WTC11 (cell line): Measurements from ENCODE around the gene NUDT21. TPM values are rescaled to one million over a fixed set of nuclear protein-coding genes. Genes with fewer than 3 reads are reported as not detected.
A peak's percentile ranks its signal among the peaks of the same experiment; 100 is the strongest.
"Not testable (repeated sequence)": the region's sequence is repeated elsewhere in the genome, so short reads cannot be mapped to it uniquely, and the experiment has no call there.

Experiments used
- ATAC-seq: fragments of 200-7000 bp; cut with Tn5 transposase; 2 replicates; pipeline ENCODE4 v1.10.0; 2021; ENCODE audit warnings: mild to moderate bottlenecking, moderate library complexity
- CTCF ChIA-PET: fragments of 300-600 bp; sonication (Branson Sonifier 250); formaldehyde crosslinking; loops from one replicate; lab custom pipeline; 2021; ENCODE audit warnings: antibody characterized with exemption; lab: Charles Lee
- POLR2A ChIA-PET: fragments of 350-600 bp; sonication (Branson Sonifier 250); formaldehyde crosslinking; loops from one replicate; lab custom pipeline; 2021; ENCODE audit warnings: antibody characterized with exemption; lab: Charles Lee
- DNase-seq: peaks from one replicate; pipeline ENCODE4 v3.0.0; 2021; ENCODE audit warnings: low spot score
- H3K27ac Mint-ChIP-seq: 2 replicates; pipeline ENCODE4 v1.8.0; 2021; ENCODE audit warnings: mixed read lengths
- H3K27me3 Mint-ChIP-seq: 2 replicates; pipeline ENCODE4 v1.8.0; 2021; ENCODE audit warnings: low read depth, mild to moderate bottlenecking, moderate library complexity, mixed read lengths
- H3K36me3 Mint-ChIP-seq: 2 replicates; pipeline ENCODE4 v1.8.0; 2021; ENCODE audit warnings: mixed read lengths
- H3K4me1 Mint-ChIP-seq: 2 replicates; pipeline ENCODE4 v1.8.0; 2022; ENCODE audit warnings: mixed read lengths
- H3K4me3 Mint-ChIP-seq: 2 replicates; pipeline ENCODE4 v1.8.0; 2021; ENCODE audit warnings: mild to moderate bottlenecking, moderate library complexity, mixed read lengths
- H3K9me3 Mint-ChIP-seq: 2 replicates; pipeline ENCODE4 v1.8.0; 2021; ENCODE audit warnings: mixed read lengths
- ELF4 ChIP-seq: sonication (generic); formaldehyde crosslinking; IDR thresholded peaks from 2 replicates; pipeline ENCODE4 v1.8.1; 2022; ENCODE audit warnings: low read depth, mild to moderate bottlenecking, moderate library complexity, missing genetic modification reagents
- EMX1 ChIP-seq: fragments of 250-450 bp; sonication (Bioruptor Pico); IDR thresholded peaks from 2 replicates; pipeline ENCODE4 v1.8.0; 2021; ENCODE audit warnings: mild to moderate bottlenecking
- GABPB1 ChIP-seq: sonication (generic); formaldehyde crosslinking; IDR thresholded peaks from 2 replicates; pipeline ENCODE4 v1.8.1; 2023; ENCODE audit warnings: mild to moderate bottlenecking, missing genetic modification reagents
- HMGA2 ChIP-seq: fragments of 250-450 bp; sonication (Bioruptor Pico); IDR thresholded peaks from 2 replicates; pipeline ENCODE4 v1.4.0; 2021; ENCODE audit warnings: mild to moderate bottlenecking, moderate library complexity
- JAZF1 ChIP-seq: fragments of 250-450 bp; sonication (Bioruptor Pico); IDR thresholded peaks from 2 replicates; pipeline ENCODE4 v1.9.0; 2021; ENCODE audit warnings: moderate library complexity, mild to moderate bottlenecking, inconsistent platforms
- MYBL2 ChIP-seq: sonication (generic); formaldehyde crosslinking; IDR thresholded peaks from 2 replicates; pipeline ENCODE4 v1.8.1; 2023; ENCODE audit warnings: mild to moderate bottlenecking, moderate library complexity, missing genetic modification reagents
- NFYB ChIP-seq: sonication (generic); formaldehyde crosslinking; conservative IDR thresholded peaks from 2 replicates; pipeline ENCODE4 v1.8.0; 2022; ENCODE audit warnings: low read depth, missing genetic modification reagents
- TEAD1 ChIP-seq: sonication (generic); formaldehyde crosslinking; IDR thresholded peaks from 2 replicates; pipeline ENCODE4 v1.8.0; 2022; ENCODE audit warnings: mild to moderate bottlenecking, missing genetic modification reagents
- ZNF121 ChIP-seq: sonication (generic); formaldehyde crosslinking; IDR thresholded peaks from 2 replicates; pipeline ENCODE4 v1.8.0; 2023; ENCODE audit warnings: missing genetic modification reagents
- ZNF263 ChIP-seq: sonication (generic); formaldehyde crosslinking; IDR thresholded peaks from 2 replicates; pipeline ENCODE4 v1.8.1; 2022; ENCODE audit warnings: low read depth, mild to moderate bottlenecking, moderate library complexity, missing genetic modification reagents
- ZNF317 ChIP-seq: sonication (generic); formaldehyde crosslinking; IDR thresholded peaks from 2 replicates; pipeline ENCODE4 v1.8.1; 2023; ENCODE audit warnings: low read depth, mild to moderate bottlenecking, moderate library complexity, missing genetic modification reagents, borderline replicate concordance
- total RNA-seq: library from RNA; stranded (reverse); gene quantifications from 3 replicates; pipeline ENCODE4 v1.2.3, GENCODE V29; 2021
- TF ChIP-seq, protein P1 (sequence below): fragments of 250-450 bp; sonication (Bioruptor Pico); IDR thresholded peaks from 2 replicates; pipeline ENCODE4 v2.1.2; 2022; ENCODE audit warnings: mild to moderate bottlenecking, moderate library complexity
- TF ChIP-seq, protein P2 (sequence below): sonication (generic); formaldehyde crosslinking; IDR thresholded peaks from 2 replicates; pipeline ENCODE4 v1.8.0; 2022; ENCODE audit warnings: mild to moderate bottlenecking, missing genetic modification reagents
- TF ChIP-seq, protein P3 (sequence below): sonication (generic); formaldehyde crosslinking; conservative IDR thresholded peaks from 2 replicates; pipeline ENCODE4 v1.8.1; 2022; ENCODE audit warnings: mild to moderate bottlenecking, missing genetic modification reagents
- TF ChIP-seq, protein P4 (sequence below): sonication (generic); formaldehyde crosslinking; IDR thresholded peaks from 2 replicates; pipeline ENCODE4 v1.8.1; 2023; ENCODE audit warnings: mild to moderate bottlenecking, moderate library complexity, missing genetic modification reagents
- TF ChIP-seq, protein P5 (sequence below): sonication (generic); formaldehyde crosslinking; IDR thresholded peaks from 2 replicates; pipeline ENCODE4 v1.8.1; 2023; ENCODE audit warnings: mild to moderate bottlenecking, missing genetic modification reagents
- TF ChIP-seq, protein P6 (sequence below): sonication (generic); formaldehyde crosslinking; IDR thresholded peaks from 2 replicates; pipeline ENCODE4 v1.8.1; 2023; ENCODE audit warnings: mild to moderate bottlenecking, missing genetic modification reagents

Gene NUDT21
- total RNA-seq, 1 experiment from 2014 or later: 263 TPM

DNA sequence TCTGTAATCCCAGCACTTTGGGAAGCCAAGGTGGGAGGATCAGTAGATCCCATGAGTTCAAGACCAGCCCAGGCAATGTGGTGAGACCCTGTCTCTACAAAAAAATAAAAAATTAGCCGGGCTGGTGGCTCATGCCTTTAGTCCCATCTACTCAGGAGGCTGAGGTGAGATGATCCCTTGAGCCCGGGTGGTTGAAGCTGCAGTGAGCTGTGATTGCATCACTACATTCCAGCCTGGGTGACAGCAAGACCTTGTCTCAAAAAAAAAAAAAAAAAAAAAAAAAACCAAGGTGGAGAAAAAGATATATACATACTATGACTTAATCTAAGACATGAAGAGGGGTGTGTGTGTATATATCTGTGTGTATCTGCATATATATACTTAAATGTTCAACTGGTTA is 42.0 kb upstream of the NUDT21 start:
- ATAC-seq (no peak), DNase-seq (no peak)
- TF ChIP-seq GABPB1 (peak; percentile 67), TEAD1 (CRISPR knock-in tag) (no peak)
- ChIA-PET POLR2A (no interaction called here), CTCF (interaction anchor here (0.6 kb wide), 1 partner anchor 21 kb away, joined by 3 read pairs; no protein-coding TSS in a partner anchor)
- H3K4me3 Mint-ChIP-seq: no peak overlapping the region
- H3K27me3 Mint-ChIP-seq: no peaks in the 10 kb centered on the region
- H3K36me3 Mint-ChIP-seq: peaks cover 1% of the 10 kb centered on the region; the same call in 1 of the 2 replicates
- H3K9me3 Mint-ChIP-seq: no peaks in the 10 kb centered on the region
- no peaks in the 10 kb centered on the region for H3K4me1 Mint-ChIP-seq
- H3K27ac Mint-ChIP-seq: no peak overlapping the region

DNA sequence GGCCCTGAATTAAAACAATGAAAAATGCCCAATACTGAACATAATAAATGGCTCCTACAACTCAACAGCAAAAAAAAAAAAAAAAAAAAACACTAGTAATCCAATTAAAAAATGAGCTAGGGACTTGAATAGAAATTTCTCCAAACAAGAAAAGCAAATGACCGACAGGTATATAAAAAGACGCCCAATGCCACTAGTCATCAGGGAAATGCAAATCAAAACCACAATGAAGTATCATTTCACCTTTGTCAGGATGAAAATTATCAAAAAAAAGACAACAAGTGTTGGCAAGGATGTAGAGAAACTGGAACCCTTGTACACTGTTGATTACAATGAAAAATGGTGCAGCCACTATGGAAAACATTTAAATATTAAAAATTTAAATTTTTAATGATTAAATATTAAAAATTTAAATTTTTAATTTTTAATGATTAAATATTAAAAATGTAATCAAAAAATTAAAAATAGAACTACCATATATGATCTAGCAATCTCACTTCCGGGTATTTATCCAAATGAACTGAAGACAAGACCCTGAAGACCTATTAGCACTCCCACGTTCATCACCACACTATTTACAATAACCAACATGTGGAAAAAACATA is 40.6 kb upstream of the NUDT21 start:
- ATAC-seq (no peak), DNase-seq (no peak)
- ChIA-PET CTCF (interaction anchor here (0.7 to 0.9 kb wide), 2 partner anchors 23 to 332 kb away, joined by 3 to 4 read pairs; no protein-coding TSS in a partner anchor), POLR2A (no interaction called here)
- Mint-ChIP-seq H3K4me1 (no peaks in the 10 kb centered on the region), H3K9me3 (no peaks in the 10 kb centered on the region), H3K27me3 (no peaks in the 10 kb centered on the region), H3K36me3 (no peaks in the 10 kb centered on the region), H3K27ac (no peak overlapping the region), H3K4me3 (no peak overlapping the region)
- TF ChIP-seq HMGA2 (CRISPR knock-in tag): peak; percentile 97
- TF ChIP-seq, protein P1, sequence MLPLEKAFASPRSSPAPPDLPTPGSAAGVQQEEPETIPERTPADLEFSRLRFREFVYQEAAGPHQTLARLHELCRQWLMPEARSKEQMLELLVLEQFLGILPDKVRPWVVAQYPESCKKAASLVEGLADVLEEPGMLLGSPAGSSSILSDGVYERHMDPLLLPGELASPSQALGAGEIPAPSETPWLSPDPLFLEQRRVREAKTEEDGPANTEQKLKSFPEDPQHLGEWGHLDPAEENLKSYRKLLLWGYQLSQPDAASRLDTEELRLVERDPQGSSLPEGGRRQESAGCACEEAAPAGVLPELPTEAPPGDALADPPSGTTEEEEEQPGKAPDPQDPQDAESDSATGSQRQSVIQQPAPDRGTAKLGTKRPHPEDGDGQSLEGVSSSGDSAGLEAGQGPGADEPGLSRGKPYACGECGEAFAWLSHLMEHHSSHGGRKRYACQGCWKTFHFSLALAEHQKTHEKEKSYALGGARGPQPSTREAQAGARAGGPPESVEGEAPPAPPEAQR (CRISPR knock-in tag): no peak

DNA sequence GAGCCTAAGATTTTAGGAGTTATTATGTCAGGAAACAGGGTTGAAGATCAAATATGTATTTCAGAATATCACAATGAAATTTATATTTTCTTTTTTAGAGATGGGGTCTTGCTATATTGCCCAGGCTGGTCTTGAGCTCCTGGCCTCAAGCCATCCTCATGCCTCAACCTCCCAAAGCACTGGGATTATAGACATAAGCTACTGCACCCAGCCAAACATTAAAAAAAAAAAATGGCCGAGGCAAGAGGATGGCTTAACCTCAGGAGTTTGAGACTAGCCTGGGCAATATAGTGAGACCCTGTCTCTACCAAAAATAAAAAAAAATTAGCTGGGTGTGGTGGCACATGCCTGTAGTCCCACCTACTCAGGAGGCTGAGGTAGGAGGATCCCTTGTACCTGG is 37.7 kb upstream of the NUDT21 start:
- CTCF ChIA-PET, H3K27ac Mint-ChIP-seq, POLR2A ChIA-PET, H3K4me3 Mint-ChIP-seq, H3K36me3 Mint-ChIP-seq, DNase-seq, H3K4me1 Mint-ChIP-seq, ATAC-seq, H3K9me3 Mint-ChIP-seq, H3K27me3 Mint-ChIP-seq: not testable (repeated sequence)
- TF ChIP-seq ZNF121 (CRISPR knock-in tag): peak; percentile 47; the same call in 1 of the 2 replicates

DNA sequence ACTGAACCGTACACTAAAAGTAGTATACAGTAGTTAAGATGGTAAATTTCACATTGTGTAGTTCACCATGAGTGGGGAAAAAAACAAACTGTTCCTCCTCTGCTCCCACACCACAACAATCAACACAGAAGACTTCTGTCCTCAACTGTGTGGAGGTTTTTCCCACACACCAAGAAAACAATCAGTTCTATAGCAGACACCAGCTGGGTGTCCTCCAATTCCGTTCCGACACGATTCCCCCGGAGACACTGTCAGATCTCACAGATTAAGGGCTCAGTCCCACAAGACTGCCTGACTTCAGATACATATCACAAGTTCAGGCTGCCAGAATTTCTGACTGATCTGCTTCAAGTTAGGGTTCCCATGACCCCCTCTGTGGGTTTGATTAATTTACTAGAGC is 36.9 kb upstream of the NUDT21 start:
- H3K4me3 Mint-ChIP-seq: no peak overlapping the region
- H3K4me1 Mint-ChIP-seq: no peaks in the 10 kb centered on the region
- CTCF ChIA-PET: interaction anchor here (1.0 kb wide), 1 partner anchor 113 kb away, joined by 3 read pairs; no protein-coding TSS in a partner anchor
- no peak for DNase-seq
- H3K36me3 Mint-ChIP-seq: peaks cover 4% of the 10 kb centered on the region
- POLR2A ChIA-PET: no interaction called here
- ATAC-seq: no peak
- no peaks in the 10 kb centered on the region for H3K9me3 Mint-ChIP-seq
- TF ChIP-seq NFYB (CRISPR knock-in tag): no peak
- no peaks in the 10 kb centered on the region for H3K27me3 Mint-ChIP-seq
- H3K27ac Mint-ChIP-seq: no peak overlapping the region

DNA sequence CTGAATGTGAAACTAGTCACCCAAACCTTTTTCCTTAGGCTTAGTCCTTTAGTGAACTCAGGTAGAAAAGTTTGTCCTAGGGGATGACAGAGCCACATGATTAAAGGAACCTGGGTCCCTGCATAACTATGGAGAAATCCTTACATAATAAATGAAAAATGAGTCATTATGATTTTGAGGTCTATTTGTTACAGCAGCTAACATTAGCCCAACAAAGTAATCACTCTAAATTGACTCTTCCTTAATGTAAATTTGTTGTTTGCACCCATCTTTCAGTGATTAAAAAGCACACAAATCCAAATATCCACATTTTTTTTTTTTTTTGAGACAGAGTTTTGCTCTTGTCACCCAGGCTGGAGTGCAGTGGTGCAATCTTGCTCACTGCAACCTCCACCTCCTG is 32.3 kb upstream of the NUDT21 start:
- ATAC-seq: no peak
- no peaks in the 10 kb centered on the region for H3K27me3 Mint-ChIP-seq
- 0 out of 2 replicates have a peak, but pooled peaks cover 3% of the 10 kb centered on the region for H3K4me1 Mint-ChIP-seq
- no peaks in the 10 kb centered on the region for H3K9me3 Mint-ChIP-seq
- ChIA-PET CTCF (no interaction called here), POLR2A (no interaction called here)
- no peak for DNase-seq
- H3K4me3 Mint-ChIP-seq: no peak overlapping the region
- H3K36me3 Mint-ChIP-seq: peaks cover 8% of the 10 kb centered on the region
- H3K27ac Mint-ChIP-seq: no peak overlapping the region
- no peak for TF ChIP-seq ZNF317 (CRISPR knock-in tag)
- TF ChIP-seq EMX1 (CRISPR knock-in tag): no peak
- no peak for TF ChIP-seq ZNF263 (CRISPR knock-in tag)
- no peak for TF ChIP-seq ELF4 (CRISPR knock-in tag)
- TF ChIP-seq, protein P2, sequence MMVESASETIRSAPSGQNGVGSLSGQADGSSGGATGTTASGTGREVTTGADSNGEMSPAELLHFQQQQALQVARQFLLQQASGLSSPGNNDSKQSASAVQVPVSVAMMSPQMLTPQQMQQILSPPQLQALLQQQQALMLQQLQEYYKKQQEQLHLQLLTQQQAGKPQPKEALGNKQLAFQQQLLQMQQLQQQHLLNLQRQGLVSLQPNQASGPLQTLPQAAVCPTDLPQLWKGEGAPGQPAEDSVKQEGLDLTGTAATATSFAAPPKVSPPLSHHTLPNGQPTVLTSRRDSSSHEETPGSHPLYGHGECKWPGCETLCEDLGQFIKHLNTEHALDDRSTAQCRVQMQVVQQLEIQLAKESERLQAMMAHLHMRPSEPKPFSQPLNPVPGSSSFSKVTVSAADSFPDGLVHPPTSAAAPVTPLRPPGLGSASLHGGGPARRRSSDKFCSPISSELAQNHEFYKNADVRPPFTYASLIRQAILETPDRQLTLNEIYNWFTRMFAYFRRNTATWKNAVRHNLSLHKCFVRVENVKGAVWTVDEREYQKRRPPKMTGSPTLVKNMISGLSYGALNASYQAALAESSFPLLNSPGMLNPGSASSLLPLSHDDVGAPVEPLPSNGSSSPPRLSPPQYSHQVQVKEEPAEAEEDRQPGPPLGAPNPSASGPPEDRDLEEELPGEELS (CRISPR knock-in tag): no peak
- TF ChIP-seq, protein P3, sequence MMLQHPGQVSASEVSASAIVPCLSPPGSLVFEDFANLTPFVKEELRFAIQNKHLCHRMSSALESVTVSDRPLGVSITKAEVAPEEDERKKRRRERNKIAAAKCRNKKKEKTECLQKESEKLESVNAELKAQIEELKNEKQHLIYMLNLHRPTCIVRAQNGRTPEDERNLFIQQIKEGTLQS (CRISPR knock-in tag): no peak
- TF ChIP-seq MYBL2 (CRISPR knock-in tag): no peak
- TF ChIP-seq TEAD1 (CRISPR knock-in tag): no peak
- TF ChIP-seq, protein P4, sequence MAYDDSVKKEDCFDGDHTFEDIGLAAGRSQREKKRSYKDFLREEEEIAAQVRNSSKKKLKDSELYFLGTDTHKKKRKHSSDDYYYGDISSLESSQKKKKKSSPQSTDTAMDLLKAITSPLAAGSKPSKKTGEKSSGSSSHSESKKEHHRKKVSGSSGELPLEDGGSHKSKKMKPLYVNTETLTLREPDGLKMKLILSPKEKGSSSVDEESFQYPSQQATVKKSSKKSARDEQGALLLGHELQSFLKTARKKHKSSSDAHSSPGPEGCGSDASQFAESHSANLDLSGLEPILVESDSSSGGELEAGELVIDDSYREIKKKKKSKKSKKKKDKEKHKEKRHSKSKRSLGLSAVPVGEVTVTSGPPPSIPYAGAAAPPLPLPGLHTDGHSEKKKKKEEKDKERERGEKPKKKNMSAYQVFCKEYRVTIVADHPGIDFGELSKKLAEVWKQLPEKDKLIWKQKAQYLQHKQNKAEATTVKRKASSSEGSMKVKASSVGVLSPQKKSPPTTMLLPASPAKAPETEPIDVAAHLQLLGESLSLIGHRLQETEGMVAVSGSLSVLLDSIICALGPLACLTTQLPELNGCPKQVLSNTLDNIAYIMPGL (CRISPR knock-in tag): no peak
- TF ChIP-seq, protein P5, sequence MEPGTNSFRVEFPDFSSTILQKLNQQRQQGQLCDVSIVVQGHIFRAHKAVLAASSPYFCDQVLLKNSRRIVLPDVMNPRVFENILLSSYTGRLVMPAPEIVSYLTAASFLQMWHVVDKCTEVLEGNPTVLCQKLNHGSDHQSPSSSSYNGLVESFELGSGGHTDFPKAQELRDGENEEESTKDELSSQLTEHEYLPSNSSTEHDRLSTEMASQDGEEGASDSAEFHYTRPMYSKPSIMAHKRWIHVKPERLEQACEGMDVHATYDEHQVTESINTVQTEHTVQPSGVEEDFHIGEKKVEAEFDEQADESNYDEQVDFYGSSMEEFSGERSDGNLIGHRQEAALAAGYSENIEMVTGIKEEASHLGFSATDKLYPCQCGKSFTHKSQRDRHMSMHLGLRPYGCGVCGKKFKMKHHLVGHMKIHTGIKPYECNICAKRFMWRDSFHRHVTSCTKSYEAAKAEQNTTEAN (CRISPR knock-in tag): no peak
- no peak for TF ChIP-seq JAZF1 (CRISPR knock-in tag)
- TF ChIP-seq, protein P6, sequence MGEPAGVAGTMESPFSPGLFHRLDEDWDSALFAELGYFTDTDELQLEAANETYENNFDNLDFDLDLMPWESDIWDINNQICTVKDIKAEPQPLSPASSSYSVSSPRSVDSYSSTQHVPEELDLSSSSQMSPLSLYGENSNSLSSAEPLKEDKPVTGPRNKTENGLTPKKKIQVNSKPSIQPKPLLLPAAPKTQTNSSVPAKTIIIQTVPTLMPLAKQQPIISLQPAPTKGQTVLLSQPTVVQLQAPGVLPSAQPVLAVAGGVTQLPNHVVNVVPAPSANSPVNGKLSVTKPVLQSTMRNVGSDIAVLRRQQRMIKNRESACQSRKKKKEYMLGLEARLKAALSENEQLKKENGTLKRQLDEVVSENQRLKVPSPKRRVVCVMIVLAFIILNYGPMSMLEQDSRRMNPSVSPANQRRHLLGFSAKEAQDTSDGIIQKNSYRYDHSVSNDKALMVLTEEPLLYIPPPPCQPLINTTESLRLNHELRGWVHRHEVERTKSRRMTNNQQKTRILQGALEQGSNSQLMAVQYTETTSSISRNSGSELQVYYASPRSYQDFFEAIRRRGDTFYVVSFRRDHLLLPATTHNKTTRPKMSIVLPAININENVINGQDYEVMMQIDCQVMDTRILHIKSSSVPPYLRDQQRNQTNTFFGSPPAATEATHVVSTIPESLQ: no peak
- TF ChIP-seq GABPB1: no peak
